HG02763 (cell line): ENCODE measurements around the gene AFG1L.
"Not testable (repeated sequence)": the region's sequence is repeated elsewhere in the genome, so short reads cannot be mapped to it uniquely, and the experiment has no call there.

Experiments
- ATAC-seq: cut with Tn5 transposase; IDR thresholded peaks from one replicate; pipeline ENCODE4 v1.9.1; 2021; ENCODE audit warnings: mild to moderate bottlenecking, moderate library complexity; ENCODE audit not compliant: unreplicated experiment

Gene AFG1L

DNA sequence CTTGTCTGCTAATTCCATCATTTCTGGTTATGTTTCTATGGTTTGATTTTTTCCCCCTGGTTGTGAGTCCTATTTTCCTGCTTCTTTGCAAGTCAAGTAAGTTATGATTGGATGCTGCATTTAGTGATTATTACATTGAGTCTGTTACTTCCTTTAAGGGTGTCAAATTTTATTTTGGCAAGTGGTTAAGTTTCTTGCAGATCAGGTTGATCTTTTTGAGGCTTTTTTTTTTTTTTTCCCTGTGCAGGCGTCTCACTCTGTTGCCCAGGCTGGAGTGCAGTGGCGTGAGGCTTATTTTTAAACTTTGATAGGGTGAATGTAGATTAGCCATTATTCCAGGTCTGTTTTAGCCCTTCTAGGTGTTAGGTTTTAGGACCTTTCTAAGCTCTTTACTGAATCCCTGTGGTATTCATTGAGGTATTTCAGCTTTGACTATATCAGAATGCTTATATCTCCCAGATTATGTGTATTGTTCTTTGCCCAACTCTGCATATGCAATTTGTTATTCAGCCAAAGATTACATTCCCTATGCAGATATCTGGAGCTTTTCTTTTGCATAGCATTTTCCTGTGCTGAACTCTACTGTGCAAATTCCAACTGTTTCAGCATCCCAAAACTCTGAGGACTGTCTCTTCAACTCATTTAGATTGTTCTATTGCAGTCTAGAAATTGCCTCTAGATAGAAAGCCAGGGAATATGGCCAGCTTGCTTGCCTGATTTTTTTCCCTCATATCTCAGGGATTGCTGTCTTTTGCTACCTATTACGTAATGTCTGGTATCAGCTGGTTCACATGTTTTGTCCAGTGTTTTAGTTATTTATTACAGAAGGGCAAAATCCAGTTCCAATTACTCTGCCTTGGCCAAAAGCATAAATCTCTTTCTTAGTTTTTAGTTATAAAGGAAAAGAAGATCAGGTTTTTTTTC is 113.3 kb downstream of the AFG1L start:
- ATAC-seq: no peak

GRCh38 chr6:108408861-108409260 is 114.0 kb downstream of the AFG1L start:
- ATAC-seq: no peak

DNA sequence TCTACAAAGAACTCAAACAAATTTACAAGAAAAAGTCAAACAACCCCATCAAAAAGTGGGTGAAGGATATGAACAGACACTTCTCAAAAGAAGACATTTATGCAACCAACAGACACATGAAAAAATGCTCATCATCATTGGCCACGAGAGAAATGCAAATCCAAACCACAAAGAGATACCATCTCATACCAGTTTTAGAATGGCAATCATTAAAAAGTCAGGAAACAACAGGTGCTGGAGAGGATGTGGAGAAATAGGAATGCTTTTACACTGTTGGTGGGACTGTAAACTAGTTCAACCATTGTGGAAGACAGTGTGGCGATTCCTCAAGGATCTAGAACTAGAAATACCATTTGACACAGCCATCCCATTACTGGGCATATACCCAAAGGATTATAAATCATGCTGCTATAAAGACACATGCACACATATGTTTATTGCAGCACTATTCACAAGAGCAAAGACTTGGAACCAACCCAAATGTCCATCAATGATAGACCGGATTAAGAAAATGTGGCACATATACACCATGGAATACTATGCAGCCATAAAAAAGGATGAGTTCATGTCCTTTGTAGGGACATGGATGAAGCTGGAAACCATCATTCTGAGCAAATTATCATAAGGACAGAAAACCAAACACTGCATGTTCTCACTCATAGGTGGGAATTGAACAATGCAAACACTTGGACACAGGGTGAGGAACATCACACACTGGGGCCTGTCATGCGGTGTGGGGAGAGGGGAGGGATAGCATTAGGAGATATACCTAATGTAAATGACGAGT is 121.4 kb downstream of the AFG1L start:
- not testable (repeated sequence) for ATAC-seq

- no peak for ATAC-seq
Observed at GRCh38 chr6:108417027-108417426, 122.2 kb downstream of the AFG1L start.

GRCh38 chr6:108419474-108419873 is 124.6 kb downstream of the AFG1L start:
- no peak for ATAC-seq

GRCh38 chr6:108419934-108420609 is 125.2 kb downstream of the AFG1L start:
- ATAC-seq: no peak

DNA sequence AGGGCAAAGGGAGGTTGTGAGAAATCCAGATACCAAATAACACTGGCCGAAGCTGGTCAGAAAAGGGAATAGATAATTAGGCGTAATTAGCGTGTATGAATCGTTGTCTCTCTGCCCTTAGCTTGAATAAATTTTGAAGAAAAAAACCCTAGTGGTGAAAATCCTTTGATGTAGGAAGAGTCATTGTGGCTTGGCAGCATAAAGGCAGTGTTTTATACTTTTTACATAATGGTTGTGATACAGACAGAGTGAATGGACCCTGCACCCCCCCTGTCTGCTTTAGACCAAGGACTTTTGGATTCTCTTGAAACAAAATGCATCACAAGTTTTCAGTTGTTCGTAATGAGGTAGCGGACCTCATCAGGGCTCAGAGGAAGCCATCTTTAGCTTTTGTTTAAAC is 126.5 kb downstream of the AFG1L start:
- no peak for ATAC-seq

- no peak for ATAC-seq
Observed at GRCh38 chr6:108423982-108424705, 129.3 kb downstream of the AFG1L start.

- ATAC-seq: no peak
Observed at GRCh38 chr6:108425428-108425827, 130.6 kb downstream of the AFG1L start.

DNA sequence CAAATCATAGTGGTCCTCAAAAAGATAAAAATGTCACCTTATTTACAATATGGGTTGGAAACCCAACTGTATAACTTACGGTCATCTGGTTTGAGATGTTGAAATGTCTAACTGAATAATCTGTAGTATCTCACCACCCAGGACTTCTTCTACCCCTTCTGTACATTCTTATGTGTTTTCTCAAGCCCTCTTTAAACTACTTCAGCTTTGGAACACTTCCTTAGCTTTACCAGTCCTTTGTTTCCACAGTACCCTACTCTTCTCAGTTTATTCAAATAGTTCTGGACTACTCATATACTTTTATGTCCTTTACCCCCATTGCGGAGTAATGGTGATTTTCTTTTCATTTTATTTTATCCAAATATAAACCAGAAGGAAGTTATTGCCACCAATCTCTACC is 137.3 kb downstream of the AFG1L start:
- ATAC-seq: no peak

DNA sequence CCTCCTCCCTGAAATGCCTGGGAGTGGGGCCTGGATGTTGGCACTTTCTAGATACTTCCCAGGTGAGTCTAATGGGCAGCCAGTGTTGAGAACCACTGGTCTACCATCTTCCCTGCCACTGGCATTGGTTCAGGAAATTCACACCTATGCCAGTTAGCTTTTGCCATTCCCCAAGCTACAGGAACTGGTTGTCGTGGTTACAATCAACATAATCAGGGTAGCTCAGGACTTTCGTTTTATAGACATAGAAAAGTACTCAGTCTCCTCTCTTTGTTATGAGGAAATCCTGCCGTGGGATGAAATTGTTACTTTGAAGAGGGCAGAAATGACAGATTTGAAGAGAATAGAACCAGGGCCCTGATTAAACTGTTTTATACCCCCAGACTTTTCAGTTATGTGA is 137.9 kb downstream of the AFG1L start:
- ATAC-seq: no peak

DNA sequence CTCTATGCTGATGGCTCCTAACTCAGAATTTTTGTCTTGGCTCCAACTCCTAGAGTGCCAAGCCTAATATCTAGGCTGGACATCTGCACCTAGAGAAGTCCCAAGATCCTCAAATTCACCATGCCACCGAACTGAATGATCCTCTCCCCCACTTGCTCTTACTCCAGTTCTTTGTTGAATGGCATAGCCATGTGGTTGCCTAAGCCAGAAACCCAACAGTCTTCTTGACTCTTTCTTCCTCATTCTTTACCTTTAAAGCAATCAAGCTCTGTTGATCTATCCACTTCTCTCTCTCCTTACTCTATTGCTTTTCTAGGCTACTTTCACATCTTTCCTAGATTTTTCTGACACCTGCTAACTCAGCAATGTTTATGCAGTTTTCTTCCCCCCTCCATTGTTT is 139.4 kb downstream of the AFG1L start:
- no peak for ATAC-seq

DNA sequence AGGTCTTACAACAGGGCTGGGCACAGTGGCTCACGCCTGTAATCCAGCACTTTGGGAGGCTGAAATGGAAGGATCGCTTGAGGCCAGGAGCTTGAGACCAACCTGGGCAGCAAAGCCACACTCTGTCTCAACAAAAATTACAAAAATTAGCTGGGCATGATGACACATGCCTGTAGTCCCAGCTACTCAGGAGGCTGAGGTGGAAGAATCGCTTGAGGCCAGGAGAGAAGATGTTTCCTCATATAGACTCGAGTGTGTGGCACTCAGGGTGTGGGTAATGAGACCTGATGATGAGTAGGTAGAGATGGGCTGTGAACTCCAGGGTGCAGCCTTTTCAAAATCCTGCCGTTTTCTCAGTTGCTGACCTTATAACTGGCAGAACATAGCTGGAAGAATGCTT is 140.5 kb downstream of the AFG1L start:
- ATAC-seq: no peak

GRCh38 chr6:108436771-108437170 is 141.9 kb downstream of the AFG1L start:
- no peak for ATAC-seq

GRCh38 chr6:108437821-108438220 is 143.0 kb downstream of the AFG1L start:
- no peak for ATAC-seq

- no peak for ATAC-seq
Observed at GRCh38 chr6:108438918-108439317, 144.1 kb downstream of the AFG1L start.

- no peak for ATAC-seq
Observed at GRCh38 chr6:108441141-108441540, 146.3 kb downstream of the AFG1L start.

DNA sequence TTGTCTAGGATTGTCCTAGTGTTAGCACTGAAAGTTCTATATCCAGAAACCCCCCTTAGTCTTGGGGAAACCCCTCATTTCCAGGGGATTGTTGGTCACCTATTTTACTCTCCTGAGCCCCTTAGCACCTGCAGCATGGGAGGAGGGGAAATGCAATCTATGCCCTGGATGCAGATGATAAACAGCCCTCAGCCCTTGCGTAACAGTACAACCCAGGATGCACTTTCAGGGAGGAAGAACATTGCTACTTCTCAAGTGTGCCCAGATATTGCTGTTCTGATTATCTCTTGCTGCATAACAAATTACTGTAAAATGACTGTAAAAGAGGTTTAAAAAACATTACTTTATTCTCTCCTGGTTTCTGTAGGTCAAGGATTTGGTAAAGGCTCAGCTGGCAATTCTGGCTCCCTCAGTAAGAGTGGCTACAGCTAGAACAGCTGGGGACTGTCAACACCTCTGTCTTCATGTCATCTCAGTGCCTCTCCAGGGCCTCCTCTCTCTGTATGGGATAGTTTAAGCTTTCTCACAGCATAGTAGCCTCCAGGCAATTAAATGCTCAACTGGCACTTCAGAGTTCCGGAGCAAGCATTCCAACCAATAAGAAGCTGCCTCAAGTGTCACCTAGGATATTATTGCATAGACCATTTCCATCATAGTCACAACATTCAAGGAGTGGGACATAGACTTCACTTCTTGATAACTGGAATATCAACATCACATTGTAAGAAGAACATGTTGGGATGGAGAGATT is 148.1 kb downstream of the AFG1L start:
- no peak for ATAC-seq

GRCh38 chr6:108446629-108447150 is 151.8 kb downstream of the AFG1L start:
- ATAC-seq: no peak

DNA sequence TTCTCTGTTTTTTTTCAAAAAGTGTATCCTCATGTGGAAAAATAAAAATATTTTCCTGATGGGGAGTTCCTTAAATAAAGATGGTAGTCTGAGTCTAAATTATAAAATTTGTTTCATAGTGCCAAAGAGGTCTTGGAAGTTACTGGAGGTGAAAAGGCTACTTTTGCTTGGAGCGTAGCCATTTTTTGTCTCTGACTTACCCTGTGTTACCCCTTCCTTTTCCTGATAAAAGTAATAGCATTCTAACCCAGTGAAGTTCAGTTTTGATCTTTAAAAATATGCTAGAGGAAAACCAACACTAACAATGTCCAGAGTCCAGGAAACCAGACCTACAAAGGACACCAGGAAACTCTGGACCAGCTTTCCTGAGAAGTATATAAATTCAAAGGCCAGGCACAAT is 153.6 kb downstream of the AFG1L start:
- ATAC-seq: no peak
